WERI-Rb-1 (cell line): Measurements from ENCODE around the gene KLHDC10.

Experiments used
- DNase-seq: peaks from one replicate; pipeline ENCODE4 v3.0.0-alpha.2; 2020
- H3K27ac ChIP-seq: fragments of 250-450 bp; sonication (Bioruptor Pico); 2 replicates; pipeline ENCODE4 v1.5.1; 2020; ENCODE audit warnings: mild to moderate bottlenecking, moderate library complexity
- H3K27me3 ChIP-seq: fragments of 250-450 bp; sonication (Bioruptor Pico); 2 replicates; pipeline ENCODE4 v1.5.1; 2021; ENCODE audit warnings: mild to moderate bottlenecking, low read depth, moderate library complexity; ENCODE audit not compliant: insufficient read depth, severe bottlenecking
- H3K36me3 ChIP-seq: fragments of 250-450 bp; sonication (Bioruptor Pico); 2 replicates; pipeline ENCODE4 v1.5.1; 2020; ENCODE audit warnings: mild to moderate bottlenecking, moderate library complexity
- H3K4me3 ChIP-seq: 2 replicates; pipeline ENCODE4 v1.5.1; 2011; ENCODE audit warnings: low read depth, mild to moderate bottlenecking, control low read depth, low read length
- H3K9me3 ChIP-seq: fragments of 250-450 bp; sonication (Bioruptor Pico); 2 replicates; pipeline ENCODE4 v1.5.1; 2021; ENCODE audit warnings: mild to moderate bottlenecking, moderate library complexity; ENCODE audit not compliant: severe bottlenecking
- TF ChIP-seq, protein P1 (sequence below): IDR thresholded peaks from 2 replicates; pipeline ENCODE4 v1.5.1; 2011; ENCODE audit warnings: low read depth, mild to moderate bottlenecking, control low read depth, inconsistent platforms, low read length

The KLHDC10 gene

DNA sequence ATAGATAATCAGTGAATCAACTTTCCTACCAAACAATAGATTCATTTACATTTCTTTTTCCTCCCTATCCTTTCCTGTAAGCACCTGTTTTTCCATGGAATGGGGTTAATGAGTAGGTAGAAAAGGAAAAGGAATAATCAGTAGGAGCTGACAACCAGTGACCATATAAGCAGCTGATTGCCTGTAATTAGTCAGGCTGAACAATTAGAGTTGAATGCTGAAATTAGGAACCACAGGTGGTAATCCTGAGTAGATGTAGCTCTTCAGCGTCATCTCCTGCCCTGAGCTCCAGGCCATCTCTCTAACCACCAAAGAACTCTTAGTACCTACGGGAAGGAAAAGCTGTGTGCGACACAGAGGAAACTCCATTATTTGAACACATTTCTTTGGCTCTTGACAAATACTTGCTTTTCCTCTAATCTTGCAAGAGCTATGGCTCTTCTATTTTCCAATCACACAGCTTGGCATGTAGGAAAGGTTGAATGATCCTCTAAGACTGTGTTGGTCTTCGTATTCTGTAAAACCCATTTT is 63.8 kb downstream of the KLHDC10 start:
- Histone ChIP-seq H3K4me3 (no peak overlapping the region), H3K27ac (no peak overlapping the region), H3K36me3 (peaks cover 17% of the 10 kb centered on the region), H3K27me3 (no peaks in the 10 kb centered on the region), H3K9me3 (no peaks in the 10 kb centered on the region)
- no peak for DNase-seq
- TF ChIP-seq, protein P1, sequence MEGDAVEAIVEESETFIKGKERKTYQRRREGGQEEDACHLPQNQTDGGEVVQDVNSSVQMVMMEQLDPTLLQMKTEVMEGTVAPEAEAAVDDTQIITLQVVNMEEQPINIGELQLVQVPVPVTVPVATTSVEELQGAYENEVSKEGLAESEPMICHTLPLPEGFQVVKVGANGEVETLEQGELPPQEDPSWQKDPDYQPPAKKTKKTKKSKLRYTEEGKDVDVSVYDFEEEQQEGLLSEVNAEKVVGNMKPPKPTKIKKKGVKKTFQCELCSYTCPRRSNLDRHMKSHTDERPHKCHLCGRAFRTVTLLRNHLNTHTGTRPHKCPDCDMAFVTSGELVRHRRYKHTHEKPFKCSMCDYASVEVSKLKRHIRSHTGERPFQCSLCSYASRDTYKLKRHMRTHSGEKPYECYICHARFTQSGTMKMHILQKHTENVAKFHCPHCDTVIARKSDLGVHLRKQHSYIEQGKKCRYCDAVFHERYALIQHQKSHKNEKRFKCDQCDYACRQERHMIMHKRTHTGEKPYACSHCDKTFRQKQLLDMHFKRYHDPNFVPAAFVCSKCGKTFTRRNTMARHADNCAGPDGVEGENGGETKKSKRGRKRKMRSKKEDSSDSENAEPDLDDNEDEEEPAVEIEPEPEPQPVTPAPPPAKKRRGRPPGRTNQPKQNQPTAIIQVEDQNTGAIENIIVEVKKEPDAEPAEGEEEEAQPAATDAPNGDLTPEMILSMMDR, result no peak

DNA sequence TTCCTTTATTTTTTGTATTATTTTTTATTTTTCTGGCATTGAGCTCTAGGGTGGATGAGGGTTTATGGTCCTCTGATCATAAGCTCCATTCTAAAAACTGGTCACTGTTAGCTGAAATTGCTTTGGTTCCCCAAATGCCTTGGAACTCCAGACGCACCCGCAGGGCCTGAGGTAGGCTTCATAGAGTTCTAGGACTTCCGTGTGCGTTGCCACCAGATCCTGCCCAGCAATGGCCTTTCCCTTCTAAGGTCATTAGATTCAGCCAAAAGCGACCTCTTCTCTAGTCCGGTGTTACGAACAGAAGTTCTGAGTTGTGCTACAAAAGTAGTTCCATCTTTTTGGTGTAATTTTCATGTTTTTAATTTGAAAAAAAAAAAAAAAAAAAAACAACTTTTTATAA is 64.4 kb downstream of the KLHDC10 start:
- DNase-seq, result no peak
- H3K9me3 ChIP-seq, result no peaks in the 10 kb centered on the region
- no peaks in the 10 kb centered on the region for H3K27me3 ChIP-seq
- H3K27ac ChIP-seq, result no peak overlapping the region
- no peak overlapping the region for H3K4me3 ChIP-seq
- TF ChIP-seq, protein P1, result no peak
- H3K36me3 ChIP-seq, result peaks cover 12% of the 10 kb centered on the region

DNA sequence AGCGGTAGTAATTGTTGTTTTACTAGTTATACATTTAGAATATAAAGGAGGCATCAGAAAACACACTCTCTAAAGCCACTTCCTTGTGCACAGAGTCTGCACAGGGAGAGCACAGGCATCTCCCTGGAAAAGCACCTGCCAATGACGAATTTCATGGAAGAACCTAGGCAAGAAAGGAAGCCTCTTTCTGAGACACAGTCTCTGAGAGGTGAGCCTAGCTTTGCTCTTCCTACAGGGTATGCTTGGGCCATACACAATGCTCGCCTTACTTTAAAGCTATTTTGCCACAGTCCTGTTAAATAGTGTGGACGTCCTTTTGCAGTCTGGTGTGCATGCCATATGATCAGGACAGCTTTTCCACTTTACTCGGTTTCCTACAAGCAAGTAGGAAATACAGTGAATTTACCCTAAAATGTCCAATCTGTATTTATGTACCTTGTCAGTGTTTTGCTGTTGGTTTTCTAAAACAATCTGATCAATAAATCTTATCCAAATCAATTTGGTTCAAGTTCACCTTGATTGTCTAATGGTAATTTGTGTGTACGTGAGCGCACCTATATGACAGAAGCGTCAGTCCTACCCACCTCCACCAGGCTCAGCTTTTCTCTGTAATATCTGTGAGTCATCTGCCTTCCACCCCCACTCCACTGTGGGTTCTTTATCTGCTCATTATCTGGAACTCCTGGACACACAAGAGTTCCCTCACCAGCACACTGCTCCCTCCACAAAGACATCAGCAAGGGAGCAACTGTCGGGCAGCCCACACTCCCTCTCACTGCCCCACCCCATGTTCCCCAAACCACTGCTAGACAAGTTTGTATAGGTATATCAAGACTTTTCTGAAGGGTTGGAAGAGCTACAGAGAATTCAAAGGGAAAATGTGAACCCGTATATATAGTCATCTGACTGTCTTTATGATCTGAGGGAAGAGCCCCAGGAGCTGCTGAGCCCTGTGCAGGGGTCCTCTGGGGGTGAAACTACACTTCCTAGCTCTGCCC is 65.2 kb downstream of the KLHDC10 start:
- peaks cover 8% of the 10 kb centered on the region for H3K36me3 ChIP-seq
- no peak overlapping the region for H3K27ac ChIP-seq
- TF ChIP-seq, protein P1, result no peak
- no peaks in the 10 kb centered on the region for H3K9me3 ChIP-seq
- no peaks in the 10 kb centered on the region for H3K27me3 ChIP-seq
- no peak overlapping the region for H3K4me3 ChIP-seq
- no peak for DNase-seq

DNA sequence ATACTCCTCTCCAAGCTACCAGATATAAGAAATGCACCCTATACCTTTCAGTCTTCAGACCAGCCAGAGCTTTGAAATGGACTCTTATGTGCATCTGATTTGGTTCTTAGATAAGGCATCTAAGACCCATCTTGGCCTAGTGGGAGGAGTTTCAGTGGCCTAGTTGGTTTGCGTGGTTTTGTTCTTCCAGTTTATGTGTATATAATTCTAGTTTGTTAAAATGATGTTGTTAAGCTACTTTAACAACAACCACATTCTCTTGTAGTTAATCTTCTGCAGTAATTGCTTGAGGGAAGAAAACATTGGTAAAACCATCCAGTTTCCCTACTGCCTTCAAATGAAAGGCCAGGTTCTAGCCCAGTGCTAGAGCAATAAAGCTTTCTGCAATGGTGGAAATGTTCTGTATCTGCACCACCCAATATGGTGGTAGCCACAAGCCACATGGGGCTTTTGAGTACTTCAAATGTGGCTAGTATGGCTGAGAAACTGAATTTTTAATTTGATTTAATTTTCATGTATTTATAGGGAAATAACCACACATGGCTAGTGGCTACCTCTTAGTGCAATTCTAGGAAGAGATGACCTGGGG is 66.3 kb downstream of the KLHDC10 start:
- DNase-seq, result no peak
- TF ChIP-seq, protein P1, result no peak
- Histone ChIP-seq H3K36me3 (peaks cover 4% of the 10 kb centered on the region), H3K4me3 (no peak overlapping the region), H3K9me3 (no peaks in the 10 kb centered on the region), H3K27ac (no peak overlapping the region), H3K27me3 (no peaks in the 10 kb centered on the region)

DNA sequence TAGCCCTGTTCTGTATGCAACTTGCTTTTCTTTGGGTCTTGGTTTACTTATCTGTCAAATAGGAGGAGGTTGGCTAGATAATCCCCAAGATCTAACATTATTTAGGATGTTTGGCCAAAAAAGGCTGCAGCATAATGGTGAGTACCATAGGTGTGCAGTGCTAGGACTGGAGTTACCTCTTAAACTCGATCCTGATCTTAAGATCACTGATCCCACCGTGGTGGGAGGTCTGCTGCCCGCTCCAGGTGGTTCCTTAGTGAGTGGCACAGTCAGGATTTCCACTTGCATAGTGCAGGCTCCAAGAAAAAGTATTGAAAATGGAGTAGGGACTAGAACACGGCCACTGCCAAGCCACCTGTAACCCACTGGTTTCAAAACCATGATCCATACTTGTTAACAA is 66.9 kb downstream of the KLHDC10 start:
- TF ChIP-seq, protein P1, result no peak
- Histone ChIP-seq H3K36me3 (peaks cover 4% of the 10 kb centered on the region), H3K4me3 (no peak overlapping the region), H3K9me3 (no peaks in the 10 kb centered on the region), H3K27ac (no peak overlapping the region), H3K27me3 (no peaks in the 10 kb centered on the region)
- no peak for DNase-seq
